ENCODE measurements around the gene MAB21L3.

MAB21L3 gene

DNA sequence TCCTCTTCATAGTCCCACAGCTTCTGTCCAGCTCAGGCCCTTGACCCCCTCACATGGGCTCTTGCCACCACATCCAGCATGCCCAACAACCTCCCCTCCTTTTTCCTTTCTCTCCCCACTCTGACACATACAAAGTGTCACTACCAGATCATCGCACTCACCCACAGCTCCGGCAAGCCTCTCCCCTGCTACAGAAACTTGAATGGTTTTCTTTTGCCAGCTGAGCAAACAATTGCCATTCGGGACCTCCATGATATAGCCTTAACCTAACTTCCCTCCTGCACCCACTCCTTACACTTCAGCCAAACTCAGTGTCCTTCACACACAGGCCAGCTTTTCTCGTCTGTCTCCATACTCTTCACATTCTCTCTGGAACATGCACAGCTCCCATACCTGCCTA, 43.3 kb downstream of the MAB21L3 start:
- Histone ChIP-seq H3K27me3 (ENCODE audit: low read depth, low read length) (no peaks in the 10 kb centered on the region), H3K36me3 (ENCODE audit: control insufficient read depth in 1 of 2, insufficient read depth in 2 of 2, low read length in 2 of 2) (no peaks in the 10 kb centered on the region), H3K9me3 (ENCODE audit: control insufficient read depth in 1 of 2, low read length in 2 of 2) (no peaks in the 10 kb centered on the region), H3K27ac (ENCODE audit: low read length) (no peak overlapping the region), H3K4me1 (ENCODE audit: control insufficient read depth in 1 of 2, insufficient read depth in 2 of 2, low read length in 2 of 2) (peaks cover 0 to 18% of the 10 kb centered on the region in 2 donors), H3K4me3 (ENCODE audit: low read depth in 1 of 2, low read length in 2 of 2) (no peak overlapping the region)

DNA sequence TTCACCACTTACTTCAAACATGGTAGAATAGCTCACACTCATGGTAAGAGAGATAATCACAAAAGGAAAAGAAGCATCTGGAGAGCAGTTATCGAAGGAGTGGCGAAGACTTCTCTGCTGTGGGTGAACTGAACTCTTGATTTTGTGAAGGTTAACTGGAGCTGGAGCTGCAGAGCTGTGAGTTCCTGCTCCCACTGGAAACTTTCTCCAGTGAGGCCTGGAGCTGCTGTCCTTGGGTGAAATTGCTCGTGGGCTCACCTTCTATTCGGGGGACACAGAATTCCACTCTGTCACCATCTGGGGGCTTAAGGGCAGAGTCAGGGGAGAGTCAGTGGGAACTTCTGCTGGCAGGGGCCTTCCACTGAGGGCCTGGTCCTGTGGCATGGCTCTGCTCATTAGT, 45.9 kb downstream of the MAB21L3 start:
- H3K27me3 ChIP-seq (ENCODE audit: low read depth, low read length), result no peaks in the 10 kb centered on the region
- H3K36me3 ChIP-seq (ENCODE audit: control insufficient read depth in 1 of 2, insufficient read depth in 2 of 2, low read length in 2 of 2), result no peaks in the 10 kb centered on the region
- no peaks in the 10 kb centered on the region for H3K4me1 ChIP-seq (ENCODE audit: control insufficient read depth in 1 of 2, insufficient read depth in 2 of 2, low read length in 2 of 2)
- no peak overlapping the region for H3K27ac ChIP-seq (ENCODE audit: low read length)
- H3K4me3 ChIP-seq (ENCODE audit: low read depth in 1 of 2, low read length in 2 of 2), result no peak overlapping the region
- H3K9me3 ChIP-seq (ENCODE audit: control insufficient read depth in 1 of 2, low read length in 2 of 2), result no peaks in the 10 kb centered on the region

DNA sequence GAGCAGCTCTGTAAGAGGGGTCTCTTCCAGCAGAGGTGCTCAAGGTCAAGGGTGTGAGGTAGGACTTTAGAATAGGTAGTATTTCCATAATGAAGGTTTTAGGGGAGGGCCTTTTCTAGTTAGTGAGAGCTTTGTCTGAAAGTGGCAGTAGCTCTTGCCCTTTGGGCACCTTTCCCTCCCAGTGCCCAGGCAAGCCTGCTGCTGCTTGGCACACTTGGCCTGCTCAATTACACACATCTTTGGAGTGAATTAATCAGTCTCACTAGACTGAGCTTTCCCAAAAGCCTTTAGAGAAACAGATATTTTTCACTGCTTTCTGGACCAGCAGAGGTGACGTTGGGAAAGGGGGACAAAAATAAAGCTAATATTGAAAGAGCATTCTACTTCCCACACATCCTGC, 48.0 kb downstream of the MAB21L3 start:
- no peaks in the 10 kb centered on the region for H3K9me3 ChIP-seq (ENCODE audit: control insufficient read depth in 1 of 2, low read length in 2 of 2)
- H3K4me3 ChIP-seq (ENCODE audit: low read depth in 1 of 2, low read length in 2 of 2), result no peak overlapping the region
- no peak overlapping the region for H3K27ac ChIP-seq (ENCODE audit: low read length)
- H3K36me3 ChIP-seq (ENCODE audit: control insufficient read depth in 1 of 2, insufficient read depth in 2 of 2, low read length in 2 of 2), result no peaks in the 10 kb centered on the region
- no peaks in the 10 kb centered on the region for H3K4me1 ChIP-seq (ENCODE audit: control insufficient read depth in 1 of 2, insufficient read depth in 2 of 2, low read length in 2 of 2)
- no peaks in the 10 kb centered on the region for H3K27me3 ChIP-seq (ENCODE audit: low read depth, low read length)

DNA sequence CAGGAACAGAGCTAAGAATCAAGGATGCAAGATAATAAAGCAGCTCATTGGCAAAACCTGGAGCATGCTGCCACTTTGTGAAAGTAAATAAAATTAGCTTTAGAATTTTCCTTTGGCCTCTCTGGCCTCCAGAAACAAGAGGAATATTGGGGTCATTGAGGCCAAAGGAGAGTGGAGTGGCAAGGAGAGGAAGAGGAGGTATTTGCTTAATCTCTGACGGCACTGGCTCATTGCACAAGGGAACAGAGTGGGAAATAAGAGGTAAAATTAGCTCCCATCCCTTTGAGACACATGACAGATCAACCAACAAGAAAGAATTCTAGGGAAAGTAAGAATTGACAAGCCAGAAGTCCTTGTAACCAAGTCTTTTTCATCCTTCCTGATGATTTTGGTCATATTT, 48.4 kb downstream of the MAB21L3 start:
- Histone ChIP-seq H3K27me3 (ENCODE audit: low read depth, low read length) (no peaks in the 10 kb centered on the region), H3K9me3 (ENCODE audit: control insufficient read depth in 1 of 2, low read length in 2 of 2) (no peaks in the 10 kb centered on the region), H3K4me1 (ENCODE audit: control insufficient read depth in 1 of 2, insufficient read depth in 2 of 2, low read length in 2 of 2) (no peaks in the 10 kb centered on the region), H3K27ac (ENCODE audit: low read length) (no peak overlapping the region), H3K36me3 (ENCODE audit: control insufficient read depth in 1 of 2, insufficient read depth in 2 of 2, low read length in 2 of 2) (no peaks in the 10 kb centered on the region), H3K4me3 (ENCODE audit: low read depth in 1 of 2, low read length in 2 of 2) (no peak overlapping the region)

DNA sequence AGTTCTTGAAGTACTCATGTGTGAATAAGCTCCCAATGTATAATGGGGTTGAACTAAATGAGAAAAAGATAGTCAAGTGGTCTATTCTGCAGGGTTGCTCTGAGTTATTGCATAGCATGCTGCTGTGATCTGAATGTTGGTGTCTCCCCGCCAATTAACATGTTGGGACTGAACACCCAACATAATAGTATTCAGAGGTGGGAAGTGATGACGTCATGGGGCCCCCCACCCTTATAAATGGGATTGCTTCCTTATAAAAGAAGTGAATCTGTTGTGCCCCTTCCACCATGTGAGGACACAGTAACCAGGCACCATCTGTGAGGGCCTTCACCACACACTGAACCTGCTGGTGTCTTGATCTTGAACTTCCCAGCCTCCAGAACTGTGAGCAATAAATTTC, 50.2 kb downstream of the MAB21L3 start:
- no peak overlapping the region for H3K4me3 ChIP-seq (ENCODE audit: low read depth in 1 of 2, low read length in 2 of 2)
- no peaks in the 10 kb centered on the region for H3K27me3 ChIP-seq (ENCODE audit: low read depth, low read length)
- H3K36me3 ChIP-seq (ENCODE audit: control insufficient read depth in 1 of 2, insufficient read depth in 2 of 2, low read length in 2 of 2), result no peaks in the 10 kb centered on the region
- H3K9me3 ChIP-seq (ENCODE audit: control insufficient read depth in 1 of 2, low read length in 2 of 2), result no peaks in the 10 kb centered on the region
- no peak overlapping the region for H3K27ac ChIP-seq (ENCODE audit: low read length)
- H3K4me1 ChIP-seq (ENCODE audit: control insufficient read depth in 1 of 2, insufficient read depth in 2 of 2, low read length in 2 of 2), result no peaks in the 10 kb centered on the region

DNA sequence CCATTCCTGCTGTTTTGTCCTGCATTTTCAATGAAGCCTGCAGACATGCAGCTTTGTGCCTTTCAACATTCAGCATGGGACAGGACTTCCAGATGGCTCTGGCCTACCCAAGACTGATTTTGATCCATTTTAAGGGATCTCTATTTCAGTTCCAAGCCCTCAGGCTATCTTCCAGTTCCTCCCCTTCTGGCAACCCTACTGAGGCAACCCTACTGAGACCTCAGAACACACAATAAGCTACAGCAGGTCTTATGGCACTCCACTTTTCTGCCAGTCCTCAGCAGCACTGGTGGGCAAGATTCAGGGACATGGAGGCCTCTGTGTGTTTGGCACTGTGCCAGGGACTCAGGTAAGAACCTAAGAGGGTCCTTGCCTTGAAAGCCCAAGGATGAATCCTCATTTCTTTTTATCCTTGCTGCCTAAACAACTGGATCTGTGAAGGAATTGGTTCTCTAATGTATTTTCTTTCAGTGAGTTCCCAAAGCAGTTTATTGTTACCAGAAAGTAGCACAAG, 50.7 kb downstream of the MAB21L3 start:
- Histone ChIP-seq H3K27me3 (ENCODE audit: low read depth, low read length) (no peaks in the 10 kb centered on the region), H3K27ac (ENCODE audit: low read length) (no peak overlapping the region), H3K4me3 (ENCODE audit: low read depth in 1 of 2, low read length in 2 of 2) (no peak overlapping the region), H3K36me3 (ENCODE audit: control insufficient read depth in 1 of 2, insufficient read depth in 2 of 2, low read length in 2 of 2) (no peaks in the 10 kb centered on the region), H3K4me1 (ENCODE audit: control insufficient read depth in 1 of 2, insufficient read depth in 2 of 2, low read length in 2 of 2) (no peaks in the 10 kb centered on the region), H3K9me3 (ENCODE audit: control insufficient read depth in 1 of 2, low read length in 2 of 2) (no peaks in the 10 kb centered on the region)

DNA sequence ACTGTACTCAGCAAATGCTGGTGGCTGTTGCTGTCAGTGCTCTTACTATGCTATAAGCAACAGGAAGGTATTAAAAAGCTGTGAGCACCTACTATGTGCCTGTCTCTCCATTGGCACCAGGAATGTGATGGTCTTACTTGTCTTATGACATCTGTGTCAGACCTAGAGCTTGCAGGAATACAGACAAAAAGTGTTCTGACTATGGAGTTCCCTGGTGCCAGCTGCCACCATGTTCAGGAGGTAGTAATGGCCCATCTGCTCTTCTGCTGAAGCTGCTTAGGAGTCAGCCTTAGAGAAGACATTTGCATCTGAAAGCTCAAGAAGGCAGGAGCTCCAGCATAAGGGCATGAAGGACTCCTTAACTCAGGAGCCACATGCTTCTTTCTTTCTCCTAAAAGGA, 52.3 kb downstream of the MAB21L3 start:
- Histone ChIP-seq H3K9me3 (ENCODE audit: control insufficient read depth in 1 of 2, low read length in 2 of 2) (no peaks in the 10 kb centered on the region), H3K4me3 (ENCODE audit: low read depth in 1 of 2, low read length in 2 of 2) (no peak overlapping the region), H3K4me1 (ENCODE audit: control insufficient read depth in 1 of 2, insufficient read depth in 2 of 2, low read length in 2 of 2) (peaks cover 0 to 9% of the 10 kb centered on the region in 2 donors), H3K27me3 (ENCODE audit: low read depth, low read length) (no peaks in the 10 kb centered on the region), H3K36me3 (ENCODE audit: control insufficient read depth in 1 of 2, insufficient read depth in 2 of 2, low read length in 2 of 2) (no peaks in the 10 kb centered on the region), H3K27ac (ENCODE audit: low read length) (no peak overlapping the region)

DNA sequence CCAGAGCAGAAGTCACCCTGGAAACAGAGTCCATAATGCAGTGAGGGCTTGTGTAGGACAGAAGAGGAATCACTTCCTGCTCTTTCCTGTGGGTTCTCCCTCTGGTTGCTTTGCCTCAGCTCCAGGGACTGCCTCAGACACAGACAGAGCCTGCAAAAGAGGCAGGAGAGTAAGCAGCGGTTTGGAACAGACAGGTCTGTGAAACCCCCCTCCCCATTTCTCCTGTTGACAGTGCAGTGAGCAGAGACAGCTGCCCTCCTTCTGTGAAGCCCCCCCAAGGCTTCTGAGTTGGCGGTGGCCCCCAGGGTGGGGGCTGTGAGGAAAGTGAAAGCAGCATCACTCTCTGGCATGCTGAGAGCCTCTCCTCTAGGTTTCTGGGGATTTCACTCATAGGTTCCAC, 53.0 kb downstream of the MAB21L3 start:
- H3K27ac ChIP-seq (ENCODE audit: low read length), result no peak overlapping the region

DNA sequence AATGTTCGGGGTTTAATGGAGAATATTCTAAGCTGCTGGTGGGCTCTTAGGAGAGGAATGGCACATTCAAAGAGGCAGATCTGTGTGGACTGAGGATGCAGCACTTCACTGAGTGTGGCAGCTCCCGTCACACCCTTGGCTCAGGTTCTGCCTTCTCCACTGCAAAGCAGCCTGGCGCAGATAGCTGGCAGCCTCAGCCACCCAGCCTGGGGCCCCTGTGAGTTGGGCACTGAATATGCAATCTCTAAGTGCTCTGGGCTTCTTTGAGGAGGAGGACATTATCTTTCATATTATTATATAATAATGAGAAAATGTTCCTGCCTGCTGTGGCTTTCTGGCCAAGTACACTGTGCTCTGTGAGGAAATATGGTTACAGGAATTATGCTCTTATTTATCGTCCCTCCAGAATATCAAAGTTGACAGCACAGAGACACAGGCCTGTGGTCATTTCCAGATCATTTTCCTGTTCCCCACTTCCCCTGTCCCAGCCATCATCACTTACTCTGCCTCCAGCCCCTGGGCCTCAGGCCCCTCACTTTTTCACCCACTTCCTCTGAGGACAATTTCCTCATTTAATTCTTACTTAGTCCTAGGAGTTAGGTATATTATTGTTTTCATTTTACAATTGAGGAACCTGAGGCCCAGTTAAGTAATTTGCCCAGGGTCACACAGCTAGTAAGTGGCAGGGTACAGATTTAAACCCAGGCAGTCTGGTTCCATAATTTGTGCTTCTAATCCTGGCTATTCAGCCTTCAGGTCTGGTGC, 53.6 kb downstream of the MAB21L3 start:
- no peaks in the 10 kb centered on the region for H3K9me3 ChIP-seq (ENCODE audit: control insufficient read depth in 1 of 2, low read length in 2 of 2)
- no peaks in the 10 kb centered on the region for H3K27me3 ChIP-seq (ENCODE audit: low read depth, low read length)
- H3K27ac ChIP-seq (ENCODE audit: low read length), result peak overlapping the region; percentile 46
- no peaks in the 10 kb centered on the region for H3K36me3 ChIP-seq (ENCODE audit: control insufficient read depth in 1 of 2, insufficient read depth in 2 of 2, low read length in 2 of 2)
- H3K4me1 ChIP-seq (ENCODE audit: control insufficient read depth in 1 of 2, insufficient read depth in 2 of 2, low read length in 2 of 2), result peaks cover 0 to 13% of the 10 kb centered on the region in 2 donors
- no peak overlapping the region for H3K4me3 ChIP-seq (ENCODE audit: low read depth in 1 of 2, low read length in 2 of 2)

More for the DNA sequence above, 53.0 kb downstream of the MAB21L3 start:
- Histone ChIP-seq H3K9me3 (ENCODE audit: control insufficient read depth in 1 of 2, low read length in 2 of 2) (no peaks in the 10 kb centered on the region), H3K27me3 (ENCODE audit: low read depth, low read length) (no peaks in the 10 kb centered on the region), H3K36me3 (ENCODE audit: control insufficient read depth in 1 of 2, insufficient read depth in 2 of 2, low read length in 2 of 2) (no peaks in the 10 kb centered on the region), H3K4me3 (ENCODE audit: low read depth in 1 of 2, low read length in 2 of 2) (no peak overlapping the region), H3K4me1 (ENCODE audit: control insufficient read depth in 1 of 2, insufficient read depth in 2 of 2, low read length in 2 of 2) (peaks cover 0 to 13% of the 10 kb centered on the region in 2 donors)

DNA sequence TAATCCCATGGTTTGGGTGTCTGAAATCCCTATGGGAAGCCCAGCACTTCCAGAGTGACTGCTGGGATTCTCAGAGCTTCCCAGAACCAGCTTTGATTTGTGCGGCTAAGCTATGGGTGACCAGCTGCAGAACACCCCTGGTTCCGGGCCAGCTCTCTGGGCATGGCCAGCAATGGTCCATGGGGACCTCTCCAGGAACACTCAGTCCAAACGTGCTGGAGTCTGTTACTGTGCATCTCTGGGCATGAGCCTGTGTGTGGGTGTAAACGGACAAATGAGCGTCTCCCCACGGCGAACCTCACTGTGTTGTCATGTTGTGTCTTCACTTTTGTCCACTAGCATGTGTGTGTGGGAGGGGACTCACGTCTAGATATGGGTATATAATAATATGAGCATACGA, 54.4 kb downstream of the MAB21L3 start:
- H3K27me3 ChIP-seq (ENCODE audit: low read depth, low read length), result no peaks in the 10 kb centered on the region
- H3K9me3 ChIP-seq (ENCODE audit: control insufficient read depth in 1 of 2, low read length in 2 of 2), result no peaks in the 10 kb centered on the region
- H3K4me1 ChIP-seq (ENCODE audit: control insufficient read depth in 1 of 2, insufficient read depth in 2 of 2, low read length in 2 of 2), result peaks cover 0 to 13% of the 10 kb centered on the region in 2 donors
- peak overlapping the region; percentile 46 for H3K27ac ChIP-seq (ENCODE audit: low read length)
- H3K4me3 ChIP-seq (ENCODE audit: low read depth in 1 of 2, low read length in 2 of 2), result no peak overlapping the region
- no peaks in the 10 kb centered on the region for H3K36me3 ChIP-seq (ENCODE audit: control insufficient read depth in 1 of 2, insufficient read depth in 2 of 2, low read length in 2 of 2)

DNA sequence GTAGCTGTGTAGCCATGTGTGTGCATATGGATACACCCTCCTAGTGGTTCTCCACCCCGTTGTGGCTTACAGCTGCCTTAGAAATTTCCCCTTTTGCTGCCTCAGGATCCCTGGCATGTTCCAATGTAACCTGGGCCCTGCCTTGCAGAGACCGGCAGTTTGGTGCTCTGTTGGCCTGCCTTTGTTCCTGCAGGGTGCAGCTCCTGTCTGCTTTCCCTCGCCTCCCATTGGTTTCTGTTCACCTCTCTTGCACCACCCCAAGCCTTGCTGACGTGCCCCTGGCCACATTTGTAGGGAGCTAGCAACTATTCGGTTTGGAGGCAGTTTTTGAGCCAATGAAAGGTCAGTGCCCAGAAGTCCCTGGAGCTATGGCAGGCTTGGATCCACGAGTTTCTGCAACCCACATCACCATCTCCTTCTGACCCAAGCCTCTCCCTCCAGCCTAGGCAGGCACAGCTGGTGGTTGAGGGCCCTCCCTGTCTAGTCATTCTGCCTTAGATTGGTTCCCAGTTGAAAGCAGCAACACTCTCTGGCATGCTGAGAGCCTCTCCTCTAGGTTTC, 54.9 kb downstream of the MAB21L3 start:
- H3K9me3 ChIP-seq (ENCODE audit: control insufficient read depth in 1 of 2, low read length in 2 of 2), result no peaks in the 10 kb centered on the region
- H3K4me3 ChIP-seq (ENCODE audit: low read depth in 1 of 2, low read length in 2 of 2), result no peak overlapping the region
- H3K36me3 ChIP-seq (ENCODE audit: control insufficient read depth in 1 of 2, insufficient read depth in 2 of 2, low read length in 2 of 2), result no peaks in the 10 kb centered on the region
- H3K27me3 ChIP-seq (ENCODE audit: low read depth, low read length), result no peaks in the 10 kb centered on the region
- H3K27ac ChIP-seq (ENCODE audit: low read length), result no peak overlapping the region
- H3K4me1 ChIP-seq (ENCODE audit: control insufficient read depth in 1 of 2, insufficient read depth in 2 of 2, low read length in 2 of 2), result peaks cover 0 to 13% of the 10 kb centered on the region in 2 donors

Measured in muscle layer of duodenum (tissue), 2 donors.